K562 (cell line): ENCODE results near the gene LCN1. TPM values are rescaled to one million over a fixed set of nuclear protein-coding genes. Genes with fewer than 3 reads are reported as not detected.

Source experiments
- CLOCK ChIP-seq: fragments of 250-450 bp; sonication (Bioruptor Pico); IDR thresholded peaks from 2 replicates; pipeline ENCODE4 v1.4.0; 2020; ENCODE audit warnings: mild to moderate bottlenecking, moderate library complexity, borderline replicate concordance
- ELF1 ChIP-seq: fragments of 200-800 bp; sonication (Bioruptor generic); IDR thresholded peaks from 2 replicates; pipeline ENCODE4 v1.6.1; 2016; ENCODE audit warnings: missing genetic modification characterization, missing compliant biosample characterization
- ETV6 ChIP-seq, 3 experiments: fragments of 150-350 bp in 1 of 3; sonication (generic) in 1 of 3; formaldehyde crosslinking in 1 of 3; IDR thresholded peaks; 2 replicates each; pipeline versions ENCODE4 v1.6.1 to v1.8.0; 2014 to 2022; ENCODE audit warnings: borderline replicate concordance in 2 of 3, low read depth in 2 of 3, antibody characterized with exemption in 1 of 3, low read length in 1 of 3, mild to moderate bottlenecking in 1 of 3, missing genetic modification reagents in 1 of 3
- MBD2 ChIP-seq: sonication (generic); IDR thresholded peaks from 2 replicates; pipeline ENCODE4 v1.6.1; 2016; ENCODE audit warnings: low read depth, borderline replicate concordance
- NR4A1 ChIP-seq, 2 experiments: fragments of 250-450 bp in 1 of 2; fragments of 450-650 bp in 1 of 2; sonication (Bioruptor Pico) in 1 of 2; IDR thresholded peaks; 2 replicates each; pipeline versions ENCODE4 v1.4.0 to v1.6.1; 2016 to 2020; ENCODE audit warnings: mild to moderate bottlenecking in 2 of 2, missing compliant biosample characterization in 1 of 2, missing genetic modification characterization in 1 of 2, moderate library complexity in 1 of 2
- PCBP1 ChIP-seq: fragments of 200-400 bp; formaldehyde crosslinking; IDR thresholded peaks from 2 replicates; pipeline ENCODE4 v1.6.1; 2018; ENCODE audit warnings: mild to moderate bottlenecking, low read depth, low read length; ENCODE audit not compliant: poor library complexity, severe bottlenecking
- POLR2A ChIP-seq: fragments of 450-650 bp; conservative IDR thresholded peaks from 2 replicates; pipeline ENCODE4 v1.6.1; 2016
- ZBTB7A ChIP-seq: IDR thresholded peaks from 2 replicates; pipeline ENCODE4 v1.6.1; 2011; ENCODE audit warnings: low read depth, mild to moderate bottlenecking, low read length, moderate library complexity, borderline replicate concordance; ENCODE audit not compliant: control insufficient read depth
- ZFP91 ChIP-seq: sonication (generic); formaldehyde crosslinking; IDR thresholded peaks from 2 replicates; pipeline ENCODE4 v1.8.0; 2022; ENCODE audit warnings: mild to moderate bottlenecking, missing genetic modification reagents
- polyA plus RNA-seq, 8 experiments: library from polyadenylated mRNA; depleted of rRNA in 4 of 8; stranded (reverse) in 5 of 8; unstranded in 3 of 8; fragments of >200 nt; fragmentation: Nextera tagmentation in 2 of 8; fragmentation: Illumina TruSeq in 1 of 8; extraction: Ambion mirVana in 2 of 8; extraction: Trizol in 1 of 8; gene quantifications; 2 replicates each; pipeline versions ENCODE4 v1.2.1 to v1.2.3, GENCODE V29; 2011 to 2014; ENCODE audit warnings: inconsistent platforms in 1 of 8, missing spikeins in 1 of 8
- total RNA-seq, 7 experiments: library from RNA; depleted of rRNA in 6 of 7; stranded (reverse); fragments of >200 nt in 6 of 7; fragmentation: Illumina TruSeq in 2 of 7; extraction: Trizol in 2 of 7; gene quantifications; 2 replicates each; pipeline versions ENCODE4 v1.2.1 to v1.2.3, GENCODE V29; 2011 to 2021; ENCODE audit warnings: low replicate concordance in 1 of 7

LCN1 gene
- total and polyA plus RNA-seq, 9 of the 15 experiments (the other 6 are each of a cell fraction or from before 2014, with no cell fraction given) = not detected

GRCh38 chr9:135488527-135488926 is 32.7 kb upstream of the LCN1 start (continued):
- TF ChIP-seq CLOCK (CRISPR knock-in tag) (no peak), ZBTB7A (no peak), MBD2 (no peak), NR4A1 (CRISPR knock-in tag; IDR thresholded peaks at IDR 0.05) (no peak), NR4A1 (tag; IDR thresholded peaks at IDR 0.05) (no peak), ZFP91 (no peak), ELF1 (tag) (no peak), POLR2A (no peak), PCBP1 (no peak), ETV6 (IDR thresholded peaks at IDR 0.05; ENCODE audit: borderline replicate concordance in 1 of 2, low read depth in 2 of 2, low read length in 1 of 2) (no peak), ETV6 (CRISPR knock-in tag; IDR thresholded peaks at IDR 0.05; ENCODE audit: borderline replicate concordance) (no peak)
- TF ChIP-seq, all 486 proteins: peak for 0
